GM23338 (cell line): ENCODE results near the gene GNPTAB. TPM values are rescaled to one million over a fixed set of nuclear protein-coding genes. Genes with fewer than 3 reads are reported as not detected.

Experiments used
- ATAC-seq: fragments of 200-7000 bp; cut with Tn5 transposase; 3 replicates; pipeline ENCODE4 v1.9.1; 2020
- DNase-seq: peaks from one replicate; pipeline ENCODE4 v3.0.0-alpha.2; 2015; ENCODE audit warnings: low spot score
- H2AFZ ChIP-seq: fragments of 200-600 bp; sonication (generic); 2 replicates; pipeline ENCODE4 v1.8.0; 2016; ENCODE audit warnings: antibody characterized with exemption, mild to moderate bottlenecking, moderate library complexity
- H3F3A ChIP-seq: fragments of 200-600 bp; sonication (generic); replicated peaks from 2 replicates; pipeline ENCODE4 v1.8.0; 2017; ENCODE audit warnings: antibody characterized with exemption, mixed run types, low read depth
- H3K27ac ChIP-seq: fragments of 200-600 bp; sonication (generic); 2 replicates; pipeline ENCODE4 v1.6.1; 2016; ENCODE audit warnings: low read depth
- H3K27me3 ChIP-seq: fragments of 200-600 bp; sonication (generic); 2 replicates; pipeline ENCODE4 v1.8.0; 2016; ENCODE audit warnings: mild to moderate bottlenecking, mixed run types, moderate library complexity; ENCODE audit not compliant: insufficient read depth
- H3K36me3 ChIP-seq: fragments of 200-600 bp; sonication (generic); 2 replicates; pipeline ENCODE4 v1.8.0; 2016; ENCODE audit warnings: mild to moderate bottlenecking; ENCODE audit not compliant: insufficient read depth
- H3K4me1 ChIP-seq: fragments of 200-600 bp; sonication (generic); 2 replicates; pipeline ENCODE4 v1.8.0; 2016; ENCODE audit warnings: mild to moderate bottlenecking, moderate library complexity; ENCODE audit not compliant: insufficient read depth
- H3K4me2 ChIP-seq: fragments of 200-600 bp; sonication (generic); 2 replicates; pipeline ENCODE4 v1.7.1; 2017; ENCODE audit warnings: mixed run types
- H3K4me3 ChIP-seq: fragments of 200-600 bp; sonication (generic); 2 replicates; pipeline ENCODE4 v1.6.1; 2016; ENCODE audit warnings: mixed run types
- H3K79me2 ChIP-seq: fragments of 200-600 bp; sonication (generic); replicated peaks from 2 replicates; pipeline ENCODE4 v1.8.0; 2017; ENCODE audit warnings: mild to moderate bottlenecking; ENCODE audit not compliant: insufficient read depth
- H3K9me2 ChIP-seq: fragments of 200-600 bp; sonication (generic); 2 replicates; pipeline ENCODE4 v1.8.0; 2017; ENCODE audit not compliant: insufficient read depth
- H4K20me1 ChIP-seq: fragments of 200-600 bp; sonication (generic); replicated peaks from 2 replicates; pipeline ENCODE4 v1.8.0; 2017; ENCODE audit warnings: mild to moderate bottlenecking; ENCODE audit not compliant: insufficient read depth
- H3K27ac Mint-ChIP-seq: 2 replicates; pipeline ENCODE4 v1.8.0; 2020; ENCODE audit warnings: inconsistent platforms, mild to moderate bottlenecking, moderate library complexity, mixed read lengths
- H3K27me3 Mint-ChIP-seq: 3 replicates; pipeline ENCODE4 v1.8.0; 2022; ENCODE audit warnings: low read depth, mild to moderate bottlenecking, moderate library complexity, mixed read lengths, inconsistent platforms; ENCODE audit not compliant: insufficient read depth, poor library complexity
- H3K36me3 Mint-ChIP-seq: 3 replicates; pipeline ENCODE4 v1.8.0; 2021; ENCODE audit warnings: low read depth, mild to moderate bottlenecking, inconsistent platforms, moderate library complexity, mixed read lengths
- H3K4me1 Mint-ChIP-seq: 3 replicates; pipeline ENCODE4 v1.8.0; 2020; ENCODE audit warnings: mild to moderate bottlenecking, inconsistent platforms, mixed read lengths
- H3K4me3 Mint-ChIP-seq: 3 replicates; pipeline ENCODE4 v1.8.0; 2021; ENCODE audit warnings: moderate library complexity, mild to moderate bottlenecking, inconsistent platforms, mixed read lengths
- H3K9me3 Mint-ChIP-seq: 3 replicates; pipeline ENCODE4 v1.8.0; 2020; ENCODE audit warnings: moderate library complexity, mild to moderate bottlenecking, inconsistent platforms, mixed read lengths
- CTCF ChIP-seq, 2 experiments: fragments of 200-600 bp in 1 of 2; sonication (generic) in 1 of 2; conservative IDR thresholded peaks; 2 replicates each; pipeline versions ENCODE4 v1.5.1 to v1.6.1; 2016 to 2017; ENCODE audit warnings: antibody characterized with exemption in 2 of 2, low read depth in 2 of 2, mild to moderate bottlenecking in 2 of 2, moderate library complexity in 1 of 2
- EZH2 ChIP-seq: fragments of 200-600 bp; sonication (generic); IDR thresholded peaks from one replicate; pipeline ENCODE4 v1.8.0; 2017; ENCODE audit warnings: antibody characterized with exemption, mild to moderate bottlenecking, low read depth; ENCODE audit not compliant: unreplicated experiment
- JUNB ChIP-seq: IDR thresholded peaks from one replicate; pipeline ENCODE4 v1.6.1; 2016; ENCODE audit warnings: antibody characterized with exemption; ENCODE audit not compliant: unreplicated experiment
- NANOG ChIP-seq: IDR thresholded peaks from 2 replicates; pipeline ENCODE4 v1.6.1; 2016; ENCODE audit warnings: antibody characterized with exemption, borderline replicate concordance
- POLR2AphosphoS5 ChIP-seq: IDR thresholded peaks from 2 replicates; pipeline ENCODE4 v1.6.1; 2016; ENCODE audit warnings: antibody characterized with exemption, low read depth
- ZNF114 ChIP-seq: fragments of 250-450 bp; sonication (Bioruptor Pico); IDR thresholded peaks from 2 replicates; pipeline ENCODE4 v1.5.0; 2020; ENCODE audit warnings: mild to moderate bottlenecking, moderate library complexity
- ZNF462 ChIP-seq: fragments of 250-450 bp; sonication (Bioruptor Pico); IDR thresholded peaks from 2 replicates; pipeline ENCODE4 v1.5.0; 2020; ENCODE audit warnings: mild to moderate bottlenecking, moderate library complexity
- polyA plus RNA-seq: library from polyadenylated mRNA; unstranded; fragments of >200 nt; fragmentation: Nextera tagmentation; extraction: Ambion mirVana; gene quantifications from 2 replicates; pipeline ENCODE4 v1.2.1, GENCODE V29; 2016
- total RNA-seq: library from RNA; depleted of rRNA; stranded (reverse); fragments of >200 nt; shearing (Covaris generic); gene quantifications from 2 replicates; pipeline ENCODE4 v1.2.3, GENCODE V29; 2014

GNPTAB gene
- total and polyA plus RNA-seq, 2 experiments from 2014 or later = 23.6 to 58.3 TPM

GRCh38 chr12:101769865-101770264, 60.9 kb downstream of the GNPTAB start (continued):
- TF ChIP-seq ZNF462 = no peak
- no peak for TF ChIP-seq JUNB

GRCh38 chr12:101768781-101769180, 62.0 kb downstream of the GNPTAB start:
- no peaks in the 10 kb centered on the region for H3K9me3 Mint-ChIP-seq
- H3K79me2 ChIP-seq = no peaks in the 10 kb centered on the region
- no peaks in the 10 kb centered on the region for H3K27me3 Mint-ChIP-seq
- no peak overlapping the region for H3K27ac ChIP-seq
- H2AFZ ChIP-seq = no peak overlapping the region
- ATAC-seq (no peak), DNase-seq (no peak)
- H3K4me2 ChIP-seq = no peak overlapping the region
- H3F3A ChIP-seq = no peaks in the 10 kb centered on the region
- H4K20me1 ChIP-seq = no peaks in the 10 kb centered on the region; the same call in 1 of the 2 replicates
- no peaks in the 10 kb centered on the region for H3K27me3 ChIP-seq
- no peak overlapping the region for H3K27ac Mint-ChIP-seq
- no peaks in the 10 kb centered on the region for H3K9me2 ChIP-seq
- H3K4me3 Mint-ChIP-seq = no peak overlapping the region
- peaks cover 30% of the 10 kb centered on the region for H3K36me3 ChIP-seq
- H3K4me1 ChIP-seq = no peaks in the 10 kb centered on the region
- H3K4me3 ChIP-seq = no peak overlapping the region
- H3K36me3 Mint-ChIP-seq = peaks cover 32% of the 10 kb centered on the region; the same call in 2 of the 3 replicates
- H3K4me1 Mint-ChIP-seq = no peaks in the 10 kb centered on the region; the same call in 2 of the 3 replicates
- TF ChIP-seq ZNF462 = no peak
- TF ChIP-seq NANOG = no peak
- no peak for TF ChIP-seq POLR2AphosphoS5
- TF ChIP-seq EZH2 = no peak
- TF ChIP-seq ZNF114 (CRISPR knock-in tag) = no peak
- no peak for TF ChIP-seq CTCF (conservative IDR thresholded peaks at IDR 0.05; ENCODE audit: low read depth in 2 of 2)
